Neural crest cell (in vitro differentiated cells): Measurements from ENCODE around the gene MICALL1. TPM values are rescaled to one million over a fixed set of nuclear protein-coding genes. Genes with fewer than 3 reads are reported as not detected.
A peak's percentile ranks its signal among the peaks of the same experiment; 100 is the strongest.
"Not testable (repeated sequence)": the region's sequence is repeated elsewhere in the genome, so short reads cannot be mapped to it uniquely, and the experiment has no call there.

Experiments
- DNase-seq: peaks from one replicate; pipeline ENCODE4 v3.0.0; 2021; ENCODE audit warnings: low read depth, mixed read lengths, low spot score
- H3K27ac Mint-ChIP-seq: one replicate; pipeline ENCODE4 v1.8.0; 2021; ENCODE audit warnings: mild to moderate bottlenecking, mixed read lengths; ENCODE audit not compliant: unreplicated experiment
- H3K27me3 Mint-ChIP-seq: 2 replicates; pipeline ENCODE4 v1.8.0; 2021; ENCODE audit warnings: low read depth, mild to moderate bottlenecking, mixed read lengths
- H3K36me3 Mint-ChIP-seq: 2 replicates; pipeline ENCODE4 v1.8.0; 2021; ENCODE audit warnings: low read depth, mild to moderate bottlenecking, mixed read lengths
- H3K4me1 Mint-ChIP-seq: 2 replicates; pipeline ENCODE4 v1.8.0; 2021; ENCODE audit warnings: mixed read lengths
- H3K4me3 Mint-ChIP-seq: one replicate; pipeline ENCODE4 v1.8.0; 2021; ENCODE audit warnings: mild to moderate bottlenecking, mixed read lengths
- H3K9me3 Mint-ChIP-seq: 2 replicates; pipeline ENCODE4 v1.8.0; 2021; ENCODE audit warnings: mixed read lengths
- CTCF ChIP-seq: fragments of 200-600 bp; sonication (generic); conservative IDR thresholded peaks from 2 replicates; pipeline ENCODE4 v1.5.0; 2021; ENCODE audit warnings: antibody characterized with exemption, mild to moderate bottlenecking
- total RNA-seq: library from RNA; stranded (reverse); gene quantifications from 2 replicates; pipeline ENCODE4 v1.2.1, GENCODE V29; 2021

MICALL1 gene
- total RNA-seq, 1 donor from 2014 or later: 49.1 TPM

GRCh38 chr22:37973271-37974170 is 67.4 kb downstream of the MICALL1 start:
- Mint-ChIP-seq H3K4me3 (peak overlapping the region; percentile 91), H3K9me3 (no peaks in the 10 kb centered on the region), H3K36me3 (peaks cover 46% of the 10 kb centered on the region), H3K27me3 (peaks cover 63% of the 10 kb centered on the region), H3K4me1 (peaks cover 65% of the 10 kb centered on the region), H3K27ac (no peak overlapping the region)
- TF ChIP-seq CTCF: no peak
- no peak for DNase-seq

- Mint-ChIP-seq H3K27ac (peak overlapping the region; percentile 24), H3K4me3 (peak overlapping the region; percentile 91), H3K27me3 (peaks cover 52% of the 10 kb centered on the region), H3K36me3 (peaks cover 41% of the 10 kb centered on the region), H3K4me1 (peaks cover 54% of the 10 kb centered on the region), H3K9me3 (no peaks in the 10 kb centered on the region)
- no peak for DNase-seq
- TF ChIP-seq CTCF: no peak
Measured at GRCh38 chr22:37975153-37975552, 69.1 kb downstream of the MICALL1 start.

- peaks cover 53% of the 10 kb centered on the region for H3K27me3 Mint-ChIP-seq
- H3K4me3 Mint-ChIP-seq: peak overlapping the region; percentile 91
- H3K9me3 Mint-ChIP-seq, DNase-seq: not testable (repeated sequence)
- peak overlapping the region; percentile 94 for H3K27ac Mint-ChIP-seq
- H3K4me1 Mint-ChIP-seq: peaks cover 55% of the 10 kb centered on the region
- peaks cover 42% of the 10 kb centered on the region for H3K36me3 Mint-ChIP-seq
Measured at GRCh38 chr22:37976022-37976421, 69.9 kb downstream of the MICALL1 start.

- Mint-ChIP-seq H3K9me3 (no peaks in the 10 kb centered on the region), H3K27ac (peak overlapping the region; percentile 94), H3K4me1 (peaks cover 52% of the 10 kb centered on the region), H3K4me3 (peak overlapping the region; percentile 91), H3K36me3 (peaks cover 42% of the 10 kb centered on the region), H3K27me3 (peaks cover 50% of the 10 kb centered on the region)
- TF ChIP-seq CTCF: no peak
- DNase-seq: no peak
Measured at GRCh38 chr22:37976547-37976946, 70.5 kb downstream of the MICALL1 start.

GRCh38 chr22:37979782-37980181 is 73.7 kb downstream of the MICALL1 start:
- Mint-ChIP-seq H3K27me3 (peaks cover 60% of the 10 kb centered on the region), H3K9me3 (no peaks in the 10 kb centered on the region), H3K4me1 (peaks cover 38% of the 10 kb centered on the region), H3K27ac (peak overlapping the region; percentile 87), H3K36me3 (peaks cover 46% of the 10 kb centered on the region), H3K4me3 (peak overlapping the region; percentile 91)
- no peak for TF ChIP-seq CTCF
- no peak for DNase-seq
